WERI-Rb-1 (cell line): ENCODE results near the gene CCDC69.

Source experiments
- DNase-seq: peaks from one replicate; pipeline ENCODE4 v3.0.0-alpha.2; 2020
- H3K27ac ChIP-seq: fragments of 250-450 bp; sonication (Bioruptor Pico); 2 replicates; pipeline ENCODE4 v1.5.1; 2020; ENCODE audit warnings: mild to moderate bottlenecking, moderate library complexity
- H3K27me3 ChIP-seq: fragments of 250-450 bp; sonication (Bioruptor Pico); 2 replicates; pipeline ENCODE4 v1.5.1; 2021; ENCODE audit warnings: mild to moderate bottlenecking, low read depth, moderate library complexity; ENCODE audit not compliant: insufficient read depth, severe bottlenecking
- H3K36me3 ChIP-seq: fragments of 250-450 bp; sonication (Bioruptor Pico); 2 replicates; pipeline ENCODE4 v1.5.1; 2020; ENCODE audit warnings: mild to moderate bottlenecking, moderate library complexity
- H3K4me3 ChIP-seq: 2 replicates; pipeline ENCODE4 v1.5.1; 2011; ENCODE audit warnings: low read depth, mild to moderate bottlenecking, control low read depth, low read length
- H3K9me3 ChIP-seq: fragments of 250-450 bp; sonication (Bioruptor Pico); 2 replicates; pipeline ENCODE4 v1.5.1; 2021; ENCODE audit warnings: mild to moderate bottlenecking, moderate library complexity; ENCODE audit not compliant: severe bottlenecking
- TF ChIP-seq, protein P1 (sequence below): IDR thresholded peaks from 2 replicates; pipeline ENCODE4 v1.5.1; 2011; ENCODE audit warnings: low read depth, mild to moderate bottlenecking, control low read depth, inconsistent platforms, low read length

CCDC69 gene

DNA sequence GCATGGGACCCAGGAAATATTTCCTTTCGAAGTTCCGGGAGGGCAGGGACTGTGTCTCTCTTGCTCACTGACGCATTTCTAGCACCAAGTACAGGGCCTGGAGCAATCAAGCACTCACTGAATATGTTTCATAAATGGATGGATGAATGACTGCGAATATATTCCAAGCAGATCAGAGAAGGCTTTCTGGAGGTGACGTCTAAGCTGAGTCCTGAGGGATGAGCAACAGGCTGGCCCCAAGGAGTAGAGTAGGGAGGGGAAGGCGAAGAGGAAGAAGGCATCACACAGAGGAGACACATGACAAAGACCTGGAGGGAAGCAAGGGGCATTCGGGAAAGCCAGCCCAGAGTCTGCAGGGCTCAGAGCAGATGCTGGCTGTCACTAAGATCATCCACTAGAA, 80.2 kb downstream of the CCDC69 start:
- Histone ChIP-seq H3K27ac (no peak overlapping the region), H3K27me3 (no peaks in the 10 kb centered on the region), H3K9me3 (no peaks in the 10 kb centered on the region), H3K36me3 (no peaks in the 10 kb centered on the region; the same call in 1 of the 2 replicates), H3K4me3 (no peak overlapping the region)
- DNase-seq = no peak
- TF ChIP-seq, protein P1, sequence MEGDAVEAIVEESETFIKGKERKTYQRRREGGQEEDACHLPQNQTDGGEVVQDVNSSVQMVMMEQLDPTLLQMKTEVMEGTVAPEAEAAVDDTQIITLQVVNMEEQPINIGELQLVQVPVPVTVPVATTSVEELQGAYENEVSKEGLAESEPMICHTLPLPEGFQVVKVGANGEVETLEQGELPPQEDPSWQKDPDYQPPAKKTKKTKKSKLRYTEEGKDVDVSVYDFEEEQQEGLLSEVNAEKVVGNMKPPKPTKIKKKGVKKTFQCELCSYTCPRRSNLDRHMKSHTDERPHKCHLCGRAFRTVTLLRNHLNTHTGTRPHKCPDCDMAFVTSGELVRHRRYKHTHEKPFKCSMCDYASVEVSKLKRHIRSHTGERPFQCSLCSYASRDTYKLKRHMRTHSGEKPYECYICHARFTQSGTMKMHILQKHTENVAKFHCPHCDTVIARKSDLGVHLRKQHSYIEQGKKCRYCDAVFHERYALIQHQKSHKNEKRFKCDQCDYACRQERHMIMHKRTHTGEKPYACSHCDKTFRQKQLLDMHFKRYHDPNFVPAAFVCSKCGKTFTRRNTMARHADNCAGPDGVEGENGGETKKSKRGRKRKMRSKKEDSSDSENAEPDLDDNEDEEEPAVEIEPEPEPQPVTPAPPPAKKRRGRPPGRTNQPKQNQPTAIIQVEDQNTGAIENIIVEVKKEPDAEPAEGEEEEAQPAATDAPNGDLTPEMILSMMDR = no peak

DNA sequence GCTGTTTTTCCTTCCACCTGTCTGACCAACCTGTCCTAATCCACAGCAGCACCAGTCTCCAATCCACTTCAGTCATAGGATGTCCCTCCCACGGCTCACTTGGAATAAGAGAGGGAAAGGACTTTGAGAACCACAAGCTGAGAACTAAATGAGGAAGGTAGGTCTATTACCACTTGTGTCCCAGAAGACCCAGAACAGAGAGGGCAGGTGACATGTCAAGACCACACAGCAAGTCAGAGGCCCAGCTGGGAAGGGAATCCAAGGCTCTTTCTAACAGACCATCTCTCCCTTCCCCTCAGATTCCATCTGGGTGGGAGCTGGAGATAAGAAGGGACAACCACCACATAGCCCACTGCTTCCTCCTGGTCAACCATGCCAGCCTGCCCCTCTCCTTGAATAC, 81.0 kb downstream of the CCDC69 start:
- no peak overlapping the region for H3K4me3 ChIP-seq
- DNase-seq = no peak
- H3K27ac ChIP-seq = no peak overlapping the region
- no peaks in the 10 kb centered on the region; the same call in 1 of the 2 replicates for H3K36me3 ChIP-seq
- TF ChIP-seq, protein P1 = no peak
- no peaks in the 10 kb centered on the region for H3K27me3 ChIP-seq
- no peaks in the 10 kb centered on the region for H3K9me3 ChIP-seq

DNA sequence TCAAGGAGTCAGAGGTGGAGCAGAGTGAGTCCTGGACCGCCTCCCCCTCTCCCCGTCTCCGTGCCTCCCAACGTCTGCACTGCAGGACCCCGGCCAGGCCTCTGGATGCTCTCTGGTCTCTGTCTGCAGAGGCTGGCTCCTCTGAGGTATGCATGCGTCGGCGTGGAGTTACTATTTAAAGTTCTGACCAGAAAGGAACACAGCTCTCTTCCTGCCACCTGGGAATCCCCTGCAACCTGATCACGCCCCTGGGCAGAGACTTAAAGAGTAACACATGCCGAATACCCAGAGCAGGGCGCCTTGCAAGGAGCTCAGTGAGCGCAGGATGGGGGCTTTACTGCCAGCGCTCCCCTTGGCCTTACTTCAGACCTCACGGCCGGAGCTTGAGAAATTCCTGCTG, 82.4 kb downstream of the CCDC69 start:
- TF ChIP-seq, protein P1 = no peak
- no peak for DNase-seq
- Histone ChIP-seq H3K36me3 (peaks cover 7% of the 10 kb centered on the region; the same call in 1 of the 2 replicates), H3K27me3 (no peaks in the 10 kb centered on the region), H3K4me3 (no peak overlapping the region), H3K27ac (no peak overlapping the region), H3K9me3 (no peaks in the 10 kb centered on the region)

DNA sequence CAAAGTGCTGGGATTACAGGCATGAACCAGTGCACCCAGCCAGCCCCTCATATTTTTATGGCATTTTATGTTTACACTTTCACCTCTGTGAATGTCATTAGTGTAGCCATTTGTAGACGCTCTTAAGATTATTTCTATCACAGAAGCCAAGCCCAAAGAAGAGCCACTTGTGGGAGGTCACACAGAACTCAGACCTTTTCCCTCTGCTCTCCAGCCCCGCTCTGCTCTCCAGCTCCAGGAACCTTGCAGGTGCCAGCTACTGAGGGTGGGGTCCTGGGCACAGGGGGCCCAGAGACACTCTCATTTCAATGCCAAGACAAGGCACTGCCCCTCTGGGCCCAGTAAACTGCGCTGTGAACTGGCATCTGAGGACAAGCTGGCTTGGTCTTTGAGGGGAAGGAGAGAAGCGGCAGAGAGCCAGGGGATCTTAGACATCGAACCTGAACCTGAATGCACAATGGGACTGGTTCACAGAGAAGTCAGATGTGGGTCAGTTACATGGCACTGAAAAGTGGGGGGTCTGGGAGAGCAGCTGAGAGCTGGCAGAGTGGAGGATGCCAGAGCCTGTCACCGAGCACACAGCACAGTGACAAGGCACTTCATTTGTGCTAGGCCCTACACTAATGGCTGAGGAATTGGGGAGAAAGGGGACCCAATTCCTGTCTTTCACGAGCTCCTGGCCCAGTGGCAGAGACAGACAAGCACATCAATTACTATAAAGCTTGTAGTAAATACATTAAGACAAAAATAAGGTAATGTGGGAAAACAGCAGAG, 83.0 kb downstream of the CCDC69 start:
- Histone ChIP-seq H3K36me3 (peaks cover 10% of the 10 kb centered on the region; the same call in 1 of the 2 replicates), H3K9me3 (no peaks in the 10 kb centered on the region), H3K27ac (no peak overlapping the region), H3K4me3 (no peak overlapping the region), H3K27me3 (no peaks in the 10 kb centered on the region)
- DNase-seq = no peak
- TF ChIP-seq, protein P1 = no peak

DNA sequence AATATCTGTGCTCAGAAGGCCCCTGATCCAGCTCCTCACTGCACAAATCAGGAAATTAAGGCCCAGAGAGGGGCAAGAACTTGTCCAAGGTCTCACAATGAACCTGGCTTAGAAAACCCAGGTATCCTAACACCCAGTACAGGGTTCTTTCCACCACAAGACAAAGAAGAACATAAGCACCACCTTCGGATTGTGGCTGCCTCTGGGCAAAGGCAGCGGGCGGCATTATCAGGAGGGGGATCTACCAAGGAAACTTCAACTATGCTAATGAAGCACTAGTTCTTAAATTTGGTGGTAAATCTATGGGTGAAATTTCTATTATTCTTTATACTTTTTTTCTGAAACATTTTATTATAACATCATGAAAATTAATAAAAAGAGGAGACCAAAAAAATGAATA, 84.2 kb downstream of the CCDC69 start:
- H3K27ac ChIP-seq = no peak overlapping the region
- H3K27me3 ChIP-seq = no peaks in the 10 kb centered on the region
- peaks cover 10% of the 10 kb centered on the region; the same call in 1 of the 2 replicates for H3K36me3 ChIP-seq
- no peak overlapping the region for H3K4me3 ChIP-seq
- H3K9me3 ChIP-seq = no peaks in the 10 kb centered on the region
- TF ChIP-seq, protein P1 = no peak
- DNase-seq = no peak

DNA sequence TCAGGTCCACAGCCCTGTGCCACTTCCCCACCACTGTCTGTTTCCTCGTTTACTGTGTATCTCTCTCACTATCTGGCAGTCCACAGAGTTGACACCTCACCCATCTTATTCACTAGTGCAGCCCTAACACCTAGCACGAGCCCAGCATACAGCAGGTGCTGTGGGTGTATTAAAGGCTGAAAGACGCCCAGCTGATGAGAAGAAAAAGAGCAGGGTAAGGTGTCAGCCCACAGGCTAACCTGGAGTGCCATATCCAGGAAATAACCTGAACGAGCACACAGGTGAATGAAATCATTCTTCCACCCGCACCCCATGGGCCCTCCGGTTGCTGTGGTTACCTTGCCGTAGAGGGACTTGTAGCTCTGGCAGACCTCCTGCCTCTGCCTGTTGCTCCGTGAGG, 84.9 kb downstream of the CCDC69 start:
- no peaks in the 10 kb centered on the region for H3K27me3 ChIP-seq
- H3K27ac ChIP-seq = no peak overlapping the region
- no peaks in the 10 kb centered on the region for H3K9me3 ChIP-seq
- no peak for DNase-seq
- no peak overlapping the region for H3K4me3 ChIP-seq
- H3K36me3 ChIP-seq = peaks cover 13% of the 10 kb centered on the region
- TF ChIP-seq, protein P1 = no peak
